Esophagus (tissue), 2 donors: ENCODE results near the gene FBXW8. TPM values are rescaled to one million over a fixed set of nuclear protein-coding genes. Genes with fewer than 3 reads are reported as not detected.

Source experiments
- H3K27ac ChIP-seq, 2 donors: one replicate each; pipeline ENCODE4 v1.5.1; 2013; ENCODE audit warnings: low read depth in 2 of 2, mild to moderate bottlenecking in 2 of 2, inconsistent platforms in 1 of 2, low read length in 1 of 2, moderate library complexity in 1 of 2
- H3K27me3 ChIP-seq, 2 donors: one replicate each; pipeline ENCODE4 v1.6.1; 2013; ENCODE audit warnings: low read length in 2 of 2, control low read depth in 1 of 2, mild to moderate bottlenecking in 1 of 2; ENCODE audit not compliant: insufficient read depth in 2 of 2, control insufficient read depth in 1 of 2
- H3K36me3 ChIP-seq, 2 donors: one replicate each; pipeline ENCODE4 v1.6.1; 2013; ENCODE audit warnings: low read length in 1 of 2; ENCODE audit not compliant: control insufficient read depth in 2 of 2, insufficient read depth in 2 of 2
- H3K4me1 ChIP-seq, 2 donors: one replicate each; pipeline ENCODE4 v1.6.1; 2013; ENCODE audit warnings: low read length in 1 of 2; ENCODE audit not compliant: control insufficient read depth in 2 of 2, insufficient read depth in 2 of 2
- H3K4me3 ChIP-seq, 2 donors: one replicate each; pipeline ENCODE4 v1.5.1; 2013; ENCODE audit warnings: low read length in 2 of 2, mild to moderate bottlenecking in 2 of 2, low read depth in 1 of 2, moderate library complexity in 1 of 2
- H3K9me3 ChIP-seq, 2 donors: one replicate each; pipeline ENCODE4 v1.6.1; 2013; ENCODE audit warnings: mild to moderate bottlenecking in 2 of 2, low read depth in 1 of 2, low read length in 1 of 2, moderate library complexity in 1 of 2; ENCODE audit not compliant: control insufficient read depth in 2 of 2, insufficient read depth in 1 of 2
- WGBS, 2 donors: extraction: QIAGEN DNeasy Blood & Tissue Kit; methylation state at CpG; one replicate each; pipeline ENCODE4 v1.1.7; 2013; 5-methylcytosine and 5-hydroxymethylcytosine counted together
- polyA plus RNA-seq, 2 donors: library from polyadenylated mRNA; stranded (reverse); fragments of 200-250 nt; gene quantifications; one replicate each; pipeline ENCODE4 v1.2.3, GENCODE V29; 2013
- donor health status: healthy with polysubstance abuse.
- donor health status: Bipolar disorder and iron deficiency.

FBXW8 gene
- polyA plus RNA-seq, 2 donors: 2.7 to 3.7 TPM

DNA sequence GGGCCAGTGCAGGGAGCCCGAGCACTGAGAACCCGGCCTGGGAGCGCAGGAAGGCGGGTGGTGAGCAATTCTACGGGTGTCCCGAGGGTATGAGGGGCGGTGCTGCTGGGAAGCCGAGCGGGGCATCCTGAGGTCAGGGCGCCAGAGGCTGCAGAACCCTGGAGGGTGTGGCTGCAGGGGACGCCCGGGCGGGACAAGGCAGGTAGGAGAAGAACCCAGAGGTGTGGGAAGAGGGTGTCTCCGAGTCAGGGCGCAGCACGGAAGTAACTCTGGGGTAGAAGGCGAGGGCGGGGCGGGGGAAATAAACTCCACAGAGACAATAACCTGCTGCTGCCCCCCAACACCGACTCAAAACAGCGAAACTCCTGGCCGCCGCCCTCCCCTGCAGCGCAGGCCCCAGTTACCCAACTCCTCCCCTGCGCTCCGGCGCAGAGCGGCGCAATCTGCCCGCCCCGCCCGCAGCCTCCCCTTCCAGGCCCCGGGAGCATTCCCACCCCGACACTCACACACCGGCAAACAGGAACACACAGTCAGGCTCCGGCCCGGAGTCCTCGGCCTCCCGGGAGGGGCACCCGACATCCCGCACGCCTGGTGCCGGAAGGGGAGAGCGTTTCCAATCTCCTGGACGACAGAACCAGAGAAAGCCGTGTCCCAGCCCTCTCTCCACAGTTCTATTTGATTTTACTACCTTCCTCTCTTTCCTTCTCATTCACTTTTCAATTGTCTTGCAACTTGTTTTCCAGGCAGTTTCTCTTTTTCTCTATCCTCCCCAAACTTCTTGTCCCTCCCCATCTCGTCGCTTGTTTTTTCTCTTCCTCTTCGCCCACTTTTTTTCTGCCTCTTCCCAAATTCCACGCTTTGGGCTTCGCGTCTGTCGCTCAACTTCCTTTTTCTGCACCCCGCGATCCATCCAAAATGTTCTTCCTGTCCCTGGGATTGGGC, 31.9 kb upstream of the FBXW8 start:
- Histone ChIP-seq H3K36me3 (no peaks in the 10 kb centered on the region), H3K4me1 (peaks cover 11 to 12% of the 10 kb centered on the region in 2 donors), H3K4me3 (peak overlapping the region; percentile 26 to 41), H3K9me3 (peaks cover 0 to 4% of the 10 kb centered on the region in 2 donors), H3K27ac (no peak overlapping the region), H3K27me3 (peaks cover 9 to 13% of the 10 kb centered on the region in 2 donors)
- WGBS, 2 donors: 1 to 3% methylated on average over 47 to 55 of the region's 55 CpGs

DNA sequence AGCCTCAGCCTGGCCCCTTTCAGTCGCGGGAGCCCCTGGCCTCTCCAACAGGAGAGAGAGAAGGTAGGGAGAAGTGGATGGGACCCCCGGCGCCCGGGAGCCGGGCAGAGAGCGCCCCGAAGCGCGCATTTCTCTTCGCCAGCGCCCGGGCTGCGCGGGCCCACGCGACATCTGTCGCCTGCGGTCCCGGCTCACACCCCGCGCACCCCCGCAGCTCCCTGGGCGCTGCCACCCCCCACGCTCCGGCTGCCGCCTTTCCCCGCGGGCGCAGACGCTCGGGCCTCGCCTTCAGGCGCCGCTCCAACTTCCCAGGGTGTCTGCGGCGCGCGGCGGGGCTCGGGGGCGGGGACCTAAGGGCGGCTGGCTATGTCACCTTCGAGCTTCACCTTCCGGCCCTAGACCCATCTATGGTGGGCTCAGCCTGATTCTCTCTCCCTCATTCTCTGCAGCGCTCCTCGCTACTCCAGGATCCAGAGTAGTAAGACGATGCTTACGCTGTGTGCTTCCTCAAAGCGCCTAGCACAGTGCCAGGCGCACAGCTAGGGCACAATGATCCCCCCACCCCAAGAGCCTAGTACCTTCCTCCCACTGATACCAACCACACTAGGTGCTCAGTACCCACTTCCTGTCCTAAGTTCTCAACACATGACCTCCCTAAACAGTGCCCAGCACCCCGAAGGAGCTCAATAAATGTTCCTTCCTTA, 31.1 kb upstream of the FBXW8 start:
- 2 to 3% methylated on average over 39 to 52 of the region's 52 CpGs for WGBS, 2 donors
- H3K36me3 ChIP-seq: no peaks in the 10 kb centered on the region
- no peak overlapping the region for H3K27ac ChIP-seq
- H3K27me3 ChIP-seq: peaks cover 9 to 13% of the 10 kb centered on the region in 2 donors
- H3K9me3 ChIP-seq: peaks cover 0 to 1% of the 10 kb centered on the region in 2 donors
- peak overlapping the region; percentile 6 to 41 for H3K4me3 ChIP-seq
- H3K4me1 ChIP-seq: peaks cover 11 to 12% of the 10 kb centered on the region in 2 donors

DNA sequence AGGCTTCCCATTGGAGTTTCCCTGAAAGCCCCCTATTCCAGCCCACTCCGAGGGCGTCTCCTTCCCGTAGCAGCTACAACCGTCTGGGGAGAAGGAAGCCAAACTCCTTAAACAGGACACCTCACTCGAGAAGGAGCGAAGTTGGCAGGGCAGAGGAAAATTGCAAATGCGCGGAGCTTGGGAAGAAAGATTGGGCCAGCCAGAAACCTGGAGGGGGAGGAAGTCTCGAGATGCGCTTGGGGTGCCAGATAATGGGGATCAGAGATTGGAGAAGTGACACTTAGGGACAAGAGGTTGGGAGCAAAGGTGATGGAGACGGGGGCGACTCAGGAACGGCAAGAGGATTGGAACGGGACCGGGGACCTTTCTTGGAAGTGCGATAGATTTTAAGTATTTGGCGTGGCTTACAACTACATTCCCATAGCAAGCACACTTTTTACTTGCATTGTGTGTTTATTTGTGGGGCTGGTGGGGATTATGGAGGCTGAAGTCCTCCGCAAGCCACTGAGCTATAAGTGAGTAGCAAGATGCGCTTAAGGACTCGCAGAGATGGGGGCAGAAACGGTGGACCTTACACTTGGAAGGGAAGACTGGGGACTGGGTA, 30.4 kb upstream of the FBXW8 start:
- no peaks in the 10 kb centered on the region for H3K9me3 ChIP-seq
- peak overlapping the region; percentile 6 to 44 for H3K4me3 ChIP-seq
- no peaks in the 10 kb centered on the region for H3K36me3 ChIP-seq
- peaks cover 9 to 13% of the 10 kb centered on the region in 2 donors for H3K27me3 ChIP-seq
- H3K4me1 ChIP-seq: peaks cover 11 to 12% of the 10 kb centered on the region in 2 donors
- H3K27ac ChIP-seq: no peak overlapping the region
- 4 to 5% methylated on average over 21 of the region's 21 CpGs for WGBS, 2 donors

DNA sequence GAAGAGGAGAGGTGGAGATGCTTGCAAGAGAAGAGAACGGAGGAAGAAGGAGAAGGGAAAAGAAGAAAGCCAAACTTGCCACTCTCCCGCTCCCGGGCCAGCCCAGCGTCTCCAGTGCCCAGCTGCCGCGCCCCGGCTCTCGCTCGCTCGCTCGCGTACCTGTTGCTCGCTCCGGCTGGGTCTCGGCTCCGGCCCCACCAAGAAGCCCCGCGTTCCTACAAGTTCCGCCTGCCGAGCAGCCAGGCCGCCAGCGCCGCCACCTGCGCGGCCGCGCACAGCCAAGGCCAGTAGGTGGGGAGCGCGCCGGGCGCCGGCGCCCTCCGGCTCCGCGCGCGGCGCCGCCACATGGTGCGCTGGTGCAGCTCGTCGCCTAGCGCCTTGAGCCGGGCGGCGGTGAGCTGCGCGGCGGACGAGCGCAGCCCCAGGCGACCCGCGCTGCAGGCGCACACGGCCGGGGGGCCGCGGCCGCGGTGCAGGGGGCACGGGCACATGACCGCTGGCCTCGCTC, 29.9 kb upstream of the FBXW8 start:
- 0 to 1% methylated on average over 58 to 65 of the region's 65 CpGs for WGBS, 2 donors
- Histone ChIP-seq H3K4me1 (peaks cover 11 to 12% of the 10 kb centered on the region in 2 donors), H3K27ac (no peak overlapping the region), H3K4me3 (peak overlapping the region; percentile 25 to 44), H3K9me3 (no peaks in the 10 kb centered on the region), H3K36me3 (no peaks in the 10 kb centered on the region), H3K27me3 (peaks cover 9 to 13% of the 10 kb centered on the region in 2 donors)

DNA sequence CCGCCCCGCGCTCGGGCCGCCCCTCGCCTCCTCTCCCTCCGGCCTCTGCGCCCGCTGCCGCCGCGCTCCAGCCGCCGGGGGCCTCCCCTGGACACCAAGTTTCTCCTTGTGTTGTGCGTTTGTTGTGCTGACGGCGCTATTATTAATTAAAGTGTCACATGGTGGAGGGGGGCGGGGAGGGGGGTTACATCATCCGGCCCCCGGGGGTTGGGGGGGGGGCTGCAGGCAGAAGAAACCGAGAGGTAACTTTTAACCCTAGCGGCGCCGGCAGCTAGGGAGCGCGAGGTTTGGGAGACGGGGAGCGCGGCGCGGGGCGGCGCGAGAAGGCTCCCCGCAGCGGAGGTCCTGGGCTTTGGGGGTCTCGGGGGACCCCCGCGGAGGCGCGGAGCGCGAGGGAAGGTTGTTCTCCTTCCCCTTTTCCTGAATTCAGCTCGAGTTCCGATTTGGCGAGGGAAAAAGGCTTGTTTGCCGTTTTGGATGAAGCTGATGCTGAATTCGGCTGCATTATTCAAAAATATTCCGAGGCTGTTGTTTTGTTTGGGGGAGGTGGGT, 29.3 kb upstream of the FBXW8 start, which contains the start of gene HRK:
Gene HRK, minus strand, starts transcription at position 117 of the 552 bp plus-strand sequence. CDS start 134 bp downstream, outside the sequence.
- Histone ChIP-seq H3K4me3 (peak within 1 kb of the TSS; percentile 25 to 44), H3K27ac (no peak within 1 kb of the TSS), H3K27me3 (peaks cover 9 to 13% of the 10 kb centered on the region in 2 donors), H3K36me3 (no peaks in the 10 kb centered on the region), H3K4me1 (peaks cover 11 to 12% of the 10 kb centered on the region in 2 donors), H3K9me3 (no peaks in the 10 kb centered on the region)
- 1 to 2% methylated on average over 41 to 49 of the region's 49 CpGs for WGBS, 2 donors

DNA sequence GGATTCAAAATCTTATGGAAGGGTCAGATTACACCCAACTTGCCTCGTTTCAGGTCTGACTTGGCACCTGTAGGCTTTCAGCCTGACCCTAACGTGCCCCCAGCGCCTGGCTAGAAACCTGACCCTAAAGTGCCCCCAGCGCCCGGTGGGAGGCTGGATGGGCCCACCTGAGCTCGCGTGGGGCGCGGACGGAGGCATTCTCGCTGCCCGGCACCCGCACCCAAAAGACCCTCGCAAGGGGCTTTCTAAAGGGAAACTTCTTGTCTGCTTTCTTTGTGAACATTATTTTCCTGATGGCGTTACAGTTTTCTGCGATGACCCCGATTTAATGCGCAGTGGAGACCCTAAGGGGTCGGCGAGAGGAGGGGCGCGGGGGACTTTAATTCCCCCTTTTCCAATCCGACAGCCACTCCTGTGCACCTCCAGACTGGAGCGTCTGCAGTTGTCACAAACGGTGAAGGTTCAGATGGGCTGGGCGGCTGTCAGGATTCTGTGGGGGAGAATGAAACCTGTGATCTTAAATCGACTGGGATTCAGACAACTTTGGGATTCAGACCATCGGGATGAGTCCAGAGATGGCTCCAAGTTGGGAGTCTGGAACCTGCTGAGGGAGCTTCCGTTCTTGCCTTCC, 28.8 kb upstream of the FBXW8 start:
- Histone ChIP-seq H3K4me3 (peak overlapping the region in 1 of 2 donors; percentile 44), H3K27me3 (peaks cover 9 to 13% of the 10 kb centered on the region in 2 donors), H3K4me1 (peaks cover 11 to 12% of the 10 kb centered on the region in 2 donors), H3K9me3 (no peaks in the 10 kb centered on the region), H3K27ac (no peak overlapping the region), H3K36me3 (no peaks in the 10 kb centered on the region)
- WGBS, 2 donors: 5% methylated on average over 29 of the region's 29 CpGs

DNA sequence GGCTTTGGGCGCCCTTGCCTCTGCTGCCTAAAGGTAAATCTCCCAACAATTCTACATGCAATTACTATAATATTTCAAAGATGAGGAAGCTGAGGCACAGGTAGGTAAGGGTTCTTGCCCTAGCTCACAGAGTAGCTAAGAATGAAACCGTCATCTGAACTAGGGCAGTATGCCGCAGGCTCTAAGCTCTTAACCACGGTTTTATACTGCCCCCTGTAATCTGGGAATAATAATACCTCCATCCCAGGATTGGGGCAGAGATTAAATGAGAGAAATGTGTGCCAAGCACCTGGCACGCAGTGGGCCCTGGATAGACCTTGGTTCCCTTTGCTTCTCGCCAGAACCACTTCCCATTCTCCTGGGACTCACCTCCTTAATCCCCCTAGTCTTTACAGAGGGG, 28.0 kb upstream of the FBXW8 start:
- peaks cover 11 to 12% of the 10 kb centered on the region in 2 donors for H3K4me1 ChIP-seq
- WGBS, 2 donors: 21 to 23% methylated on average over 6 of the region's 6 CpGs
- H3K36me3 ChIP-seq: no peaks in the 10 kb centered on the region
- H3K27ac ChIP-seq: no peak overlapping the region
- H3K27me3 ChIP-seq: peaks cover 9 to 13% of the 10 kb centered on the region in 2 donors
- no peaks in the 10 kb centered on the region for H3K9me3 ChIP-seq
- no peak overlapping the region for H3K4me3 ChIP-seq

DNA sequence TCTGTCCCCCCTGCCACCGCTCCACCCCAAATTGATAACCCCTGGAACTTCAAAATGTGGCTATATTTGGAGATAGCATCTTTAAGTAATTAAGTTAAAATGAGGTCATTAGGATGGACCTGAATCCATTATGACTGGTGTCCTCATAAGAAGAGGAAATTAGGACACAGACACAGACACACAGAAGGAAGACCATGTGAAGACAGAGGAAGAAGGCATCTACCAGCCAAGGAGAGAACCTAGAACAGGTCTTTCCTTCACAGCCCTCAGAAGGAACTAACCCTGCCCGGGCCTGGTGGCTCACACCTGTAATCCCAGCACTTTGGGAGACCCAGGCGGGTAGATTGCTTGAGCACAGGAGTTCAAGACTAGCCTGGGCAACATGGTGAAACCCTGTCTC, 25.9 kb upstream of the FBXW8 start:
- Histone ChIP-seq H3K27me3 (peaks cover 7 to 10% of the 10 kb centered on the region in 2 donors), H3K27ac (no peak overlapping the region), H3K4me1 (peaks cover 0 to 7% of the 10 kb centered on the region in 2 donors), H3K36me3 (no peaks in the 10 kb centered on the region), H3K9me3 (no peaks in the 10 kb centered on the region), H3K4me3 (no peak overlapping the region)
- 81 to 92% methylated on average over 3 of the region's 3 CpGs for WGBS, 2 donors
